GM21717 (cell line): Measurements from ENCODE around the gene TSPAN4.

Source experiments
- ATAC-seq: cut with Tn5 transposase; IDR thresholded peaks from one replicate; pipeline ENCODE4 v1.9.1; 2021; ENCODE audit warnings: mild to moderate bottlenecking, moderate library complexity; ENCODE audit not compliant: unreplicated experiment

TSPAN4 gene

GRCh38 chr11:803770-804598 lies 38.7 kb upstream of the TSPAN4 start:
- no peak for ATAC-seq

GRCh38 chr11:804599-804964 lies 38.1 kb upstream of the TSPAN4 start:
- ATAC-seq = no peak

- ATAC-seq = no peak
Measured at GRCh38 chr11:808427-809286, 34.0 kb upstream of the TSPAN4 start.

GRCh38 chr11:809287-810039 lies 33.2 kb upstream of the TSPAN4 start, which contains the start of gene RPLP2:
TSS of gene RPLP2 (plus strand) at chr11:809967. CDS start at chr11:810235, 268 bp downstream.
- peak; percentile 55 for ATAC-seq

- peak; percentile 6 for ATAC-seq
Measured at GRCh38 chr11:810040-810567, 32.5 kb upstream of the TSPAN4 start.

- ATAC-seq = no peak
Measured at GRCh38 chr11:811446-812245, 31.0 kb upstream of the TSPAN4 start.

- ATAC-seq = no peak
Measured at GRCh38 chr11:812390-812789, 30.3 kb upstream of the TSPAN4 start.

GRCh38 chr11:813072-813455 lies 29.6 kb upstream of the TSPAN4 start:
- ATAC-seq = no peak

- ATAC-seq = no peak
Measured at GRCh38 chr11:813456-814096, 29.1 kb upstream of the TSPAN4 start.

- no peak for ATAC-seq
Measured at GRCh38 chr11:815675-816432, 26.8 kb upstream of the TSPAN4 start.

GRCh38 chr11:816433-816779 lies 26.2 kb upstream of the TSPAN4 start:
- no peak for ATAC-seq

GRCh38 chr11:818396-819128 lies 24.1 kb upstream of the TSPAN4 start, which contains the start of gene PNPLA2:
TSS of gene PNPLA2 (plus strand) at chr11:818914. CDS start at chr11:819719, 805 bp downstream.
- no peak for ATAC-seq

- ATAC-seq = peak; percentile 48
Measured at GRCh38 chr11:819129-819931, 23.3 kb upstream of the TSPAN4 start.

GRCh38 chr11:819943-820649 lies 22.6 kb upstream of the TSPAN4 start:
- peak; percentile 47 for ATAC-seq

- ATAC-seq = no peak
Measured at GRCh38 chr11:820655-821511, 21.8 kb upstream of the TSPAN4 start.
